Karpas-422 (cell line): ENCODE measurements around the gene ZKSCAN4. TPM values are rescaled to one million over a fixed set of nuclear protein-coding genes. Genes with fewer than 3 reads are reported as not detected.
A peak's percentile ranks its signal among the peaks of the same experiment; 100 is the strongest.

Experiments
- DNase-seq: peaks from one replicate; pipeline ENCODE4 v3.0.0-alpha.2; 2015
- H2AFZ ChIP-seq: fragments of 200-600 bp; sonication (generic); 2 replicates; pipeline ENCODE4 v1.6.1; 2014; ENCODE audit warnings: antibody characterized with exemption, low read length, mixed read lengths
- H3K27ac ChIP-seq: fragments of 200-600 bp; sonication (generic); 2 replicates; pipeline ENCODE4 v1.5.1; 2014; ENCODE audit warnings: mild to moderate bottlenecking, low read length, moderate library complexity
- H3K27me3 ChIP-seq: fragments of 200-600 bp; sonication (generic); 2 replicates; pipeline ENCODE4 v1.6.1; 2014; ENCODE audit warnings: low read length, mixed read lengths
- H3K36me3 ChIP-seq: fragments of 200-600 bp; sonication (generic); 2 replicates; pipeline ENCODE4 v1.6.1; 2014; ENCODE audit warnings: low read length, mixed read lengths; ENCODE audit not compliant: insufficient read depth
- H3K4me1 ChIP-seq: fragments of 200-600 bp; sonication (generic); 2 replicates; pipeline ENCODE4 v1.6.1; 2014; ENCODE audit warnings: mild to moderate bottlenecking, low read length, mixed read lengths
- H3K4me2 ChIP-seq: fragments of 200-600 bp; sonication (generic); 2 replicates; pipeline ENCODE4 v1.6.1; 2014; ENCODE audit warnings: low read length, low read depth, mild to moderate bottlenecking; ENCODE audit not compliant: poor library complexity, severe bottlenecking
- H3K4me3 ChIP-seq: fragments of 200-600 bp; sonication (generic); 2 replicates; pipeline ENCODE4 v1.5.1; 2014; ENCODE audit warnings: mild to moderate bottlenecking, antibody characterized with exemption, low read length, mixed read lengths
- H3K79me2 ChIP-seq: fragments of 200-600 bp; sonication (generic); 2 replicates; pipeline ENCODE4 v1.6.1; 2014; ENCODE audit warnings: mild to moderate bottlenecking, low read length, mixed read lengths
- H3K9ac ChIP-seq: fragments of 200-600 bp; sonication (generic); 2 replicates; pipeline ENCODE4 v1.6.0; 2014; ENCODE audit warnings: low read length
- H3K9me2 ChIP-seq: fragments of 200-600 bp; sonication (generic), shearing (Covaris generic); replicated peaks from 2 replicates; pipeline ENCODE4 v1.6.0; 2014; ENCODE audit warnings: mild to moderate bottlenecking, low read length, moderate library complexity; ENCODE audit not compliant: insufficient read depth
- H3K9me3 ChIP-seq: fragments of 300-700, 200-600 bp; sonication (generic); 2 replicates; pipeline ENCODE4 v1.6.1; 2014; ENCODE audit warnings: low read length, mixed read lengths
- H4K20me1 ChIP-seq: fragments of 200-600 bp; sonication (generic); 2 replicates; pipeline ENCODE4 v1.6.1; 2014; ENCODE audit warnings: mild to moderate bottlenecking, antibody characterized with exemption, low read length, low read depth; ENCODE audit not compliant: insufficient read depth
- total RNA-seq: library from RNA; depleted of rRNA; stranded (reverse); fragments of >200 nt; shearing (Covaris generic); gene quantifications from 2 replicates; pipeline ENCODE4 v1.2.3, GENCODE V29; 2014; ENCODE audit warnings: low replicate concordance

Gene ZKSCAN4
- total RNA-seq, 1 experiment from 2014 or later: 6.1 TPM

DNA sequence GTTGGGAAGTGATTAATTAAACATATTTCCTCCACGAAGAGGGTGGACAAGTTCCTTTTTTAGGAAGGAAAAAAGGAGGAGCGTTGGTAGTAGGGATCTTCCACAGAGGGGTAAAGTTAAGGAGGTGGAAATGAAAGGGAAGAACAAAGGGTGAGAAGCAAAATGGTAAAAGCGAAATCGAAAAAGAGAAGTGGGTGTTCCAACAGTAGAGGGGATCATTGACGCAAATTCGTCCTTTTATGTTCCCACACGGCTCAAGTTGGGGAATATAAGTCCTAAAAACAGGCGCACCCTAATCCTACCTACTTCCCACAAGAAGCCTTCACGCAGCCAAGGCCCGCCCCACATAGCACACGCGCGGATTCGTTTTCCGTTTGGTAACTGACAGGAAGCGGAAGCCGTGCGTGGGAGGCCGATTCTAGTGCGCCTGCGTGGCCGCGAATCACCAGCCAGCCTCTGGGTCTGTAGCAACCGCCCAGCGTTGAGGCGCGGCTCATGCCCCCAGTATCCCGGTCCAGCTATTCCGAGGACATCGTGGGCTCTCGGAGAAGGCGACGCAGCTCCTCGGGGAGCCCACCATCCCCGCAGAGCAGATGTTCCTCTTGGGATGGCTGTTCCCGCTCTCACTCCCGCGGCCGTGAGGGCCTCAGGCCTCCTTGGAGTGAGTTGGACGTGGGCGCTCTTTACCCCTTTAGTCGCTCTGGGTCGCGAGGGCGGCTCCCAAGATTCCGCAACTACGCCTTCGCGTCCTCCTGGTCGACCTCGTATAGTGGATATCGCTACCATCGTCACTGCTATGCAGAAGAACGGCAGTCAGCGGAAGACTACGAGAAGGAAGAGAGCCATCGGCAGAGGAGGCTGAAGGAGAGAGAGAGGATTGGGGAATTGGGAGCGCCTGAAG lies 7.1 kb upstream of the ZKSCAN4 start, which contains the start of gene NKAPL:
NKAPL (plus strand) TSS at position 421 of the 901 bp plus-strand sequence; CDS start at position 496, 75 bp downstream.
- Histone ChIP-seq H4K20me1 (no peaks in the 10 kb centered on the region), H3K36me3 (no peaks in the 10 kb centered on the region), H3K4me3 (no peak within 1 kb of the TSS), H2AFZ (no peak within 1 kb of the TSS), H3K9ac (no peak within 1 kb of the TSS), H3K4me2 (no peak within 1 kb of the TSS), H3K79me2 (no peaks in the 10 kb centered on the region), H3K27ac (no peak within 1 kb of the TSS), H3K27me3 (no peaks in the 10 kb centered on the region), H3K9me2 (no peaks in the 10 kb centered on the region), H3K4me1 (no peaks in the 10 kb centered on the region), H3K9me3 (no peaks in the 10 kb centered on the region)
- no peak for DNase-seq

DNA sequence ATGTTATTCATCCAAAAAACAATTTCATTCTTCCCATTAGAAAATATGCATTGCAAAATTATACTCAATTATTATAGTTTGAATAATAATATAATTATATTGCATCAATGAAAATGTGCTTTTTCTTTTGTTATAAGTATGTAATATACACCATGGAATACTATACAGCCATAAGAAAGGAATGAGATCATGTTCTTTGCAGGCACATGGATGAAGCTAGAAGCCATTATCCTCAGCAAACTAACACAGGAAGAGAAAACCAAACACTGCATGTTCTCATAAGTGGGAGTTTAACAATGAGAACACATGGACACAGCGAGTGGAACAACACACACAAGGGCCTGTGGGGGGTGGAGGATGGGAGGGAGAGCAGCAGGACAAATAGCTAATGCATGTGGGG lies 5.0 kb upstream of the ZKSCAN4 start:
- no peak for DNase-seq
- H3K4me1 ChIP-seq: peaks cover 8% of the 10 kb centered on the region
- H3K27me3 ChIP-seq: no peaks in the 10 kb centered on the region
- H3K27ac ChIP-seq: no peak overlapping the region
- 0 out of 2 replicates have a peak, but pooled peaks cover 4% of the 10 kb centered on the region for H3K9me2 ChIP-seq
- H3K79me2 ChIP-seq: peaks cover under 1% of the 10 kb centered on the region; the same call in 1 of the 2 replicates
- H4K20me1 ChIP-seq: no peaks in the 10 kb centered on the region
- H3K9me3 ChIP-seq: no peaks in the 10 kb centered on the region
- H3K4me3 ChIP-seq: no peak overlapping the region
- no peak overlapping the region for H2AFZ ChIP-seq
- H3K9ac ChIP-seq: no peak overlapping the region
- H3K4me2 ChIP-seq: no peak overlapping the region
- H3K36me3 ChIP-seq: no peaks in the 10 kb centered on the region

DNA sequence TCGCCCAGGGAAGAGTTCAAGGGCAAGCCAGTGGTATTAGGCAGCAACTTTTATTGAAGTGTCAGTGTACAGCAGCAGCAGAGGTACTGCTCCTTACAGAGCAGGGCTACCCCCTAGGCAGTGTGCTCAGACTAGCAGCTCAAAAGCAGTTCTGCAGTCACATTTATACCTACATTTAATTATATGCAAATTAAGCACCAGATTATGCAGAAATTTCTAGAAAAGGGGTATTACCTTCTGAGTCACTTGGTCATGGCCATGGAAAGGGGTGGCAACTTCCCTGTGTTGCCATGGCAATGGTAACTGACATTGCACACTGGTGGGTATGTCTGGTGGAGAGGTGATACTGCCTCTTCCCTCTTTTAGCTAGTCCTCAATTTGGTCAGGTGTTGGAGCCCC lies 2.1 kb upstream of the ZKSCAN4 start:
- H3K36me3 ChIP-seq: no peaks in the 10 kb centered on the region

DNA sequence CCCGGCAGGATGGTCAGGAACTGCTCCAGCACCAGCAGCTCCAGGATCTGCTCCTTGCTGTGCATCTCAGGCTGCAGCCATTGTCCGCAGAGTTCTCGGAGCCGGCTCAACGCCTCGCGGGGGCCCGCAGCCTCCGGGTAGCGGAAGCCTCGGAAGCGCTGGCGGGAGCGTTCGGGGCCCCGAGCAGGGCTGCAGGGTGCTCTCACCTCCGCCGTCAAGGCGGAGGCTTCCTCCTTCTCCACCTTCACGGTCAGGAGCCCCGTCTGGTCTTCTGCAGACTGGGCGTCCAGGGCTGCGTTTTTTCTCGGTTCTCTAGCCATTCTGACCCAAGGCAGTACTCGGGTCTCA lies 434 bp downstream of the ZKSCAN4 start:
- H3K4me3 ChIP-seq: peak overlapping the region; percentile 75
- H3K36me3 ChIP-seq: peaks cover under 1% of the 10 kb centered on the region; the same call in 1 of the 2 replicates
- H3K4me2 ChIP-seq: peak overlapping the region; percentile 70
- H2AFZ ChIP-seq: no peak overlapping the region
- H4K20me1 ChIP-seq: no peaks in the 10 kb centered on the region
- H3K9me2 ChIP-seq: 0 out of 2 replicates have a peak, but pooled peaks cover 4% of the 10 kb centered on the region
- DNase-seq: peak; percentile 84
- peak overlapping the region; percentile 76 for H3K9ac ChIP-seq
- H3K9me3 ChIP-seq: no peaks in the 10 kb centered on the region
- no peaks in the 10 kb centered on the region for H3K27me3 ChIP-seq
- H3K27ac ChIP-seq: peak overlapping the region; percentile 8; the same call in 1 of the 2 replicates
- peaks cover 23% of the 10 kb centered on the region for H3K79me2 ChIP-seq
- peaks cover 15% of the 10 kb centered on the region for H3K4me1 ChIP-seq

More for the DNA sequence above, 2.1 kb upstream of the ZKSCAN4 start:
- Histone ChIP-seq H3K4me2 (no peak overlapping the region), H3K27ac (no peak overlapping the region), H3K4me3 (no peak overlapping the region), H3K27me3 (no peaks in the 10 kb centered on the region), H4K20me1 (no peaks in the 10 kb centered on the region), H3K9me3 (no peaks in the 10 kb centered on the region), H3K4me1 (peaks cover 15% of the 10 kb centered on the region), H3K9me2 (0 out of 2 replicates have a peak, but pooled peaks cover 4% of the 10 kb centered on the region), H3K79me2 (peaks cover 23% of the 10 kb centered on the region), H2AFZ (no peak overlapping the region), H3K9ac (no peak overlapping the region)
- peak; percentile 60 for DNase-seq

DNA sequence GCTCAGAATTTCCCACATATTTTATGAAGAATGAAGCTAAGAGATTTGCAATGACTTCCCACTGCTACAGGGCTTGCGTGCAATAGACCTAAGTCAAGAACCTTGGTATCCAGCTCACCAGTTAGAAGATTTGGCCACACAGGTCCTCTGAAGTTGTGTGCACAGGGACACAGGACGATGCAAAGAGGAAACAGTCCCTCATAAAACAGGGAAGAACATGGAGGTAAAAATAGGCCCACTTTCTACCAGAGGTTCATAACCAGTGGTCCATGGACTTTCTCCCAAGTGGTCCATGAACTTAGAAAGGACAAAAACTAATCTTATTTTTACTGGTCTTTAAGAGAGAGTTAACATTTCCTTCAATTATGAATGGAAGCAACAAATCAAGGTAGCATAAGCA lies 1.3 kb downstream of the ZKSCAN4 start:
- peaks cover 9% of the 10 kb centered on the region; the same call in 1 of the 2 replicates for H3K36me3 ChIP-seq
- H3K27me3 ChIP-seq: no peaks in the 10 kb centered on the region
- H3K4me2 ChIP-seq: peak overlapping the region; percentile 70
- H3K4me3 ChIP-seq: peak overlapping the region; percentile 75
- peaks cover 15% of the 10 kb centered on the region for H3K4me1 ChIP-seq
- no peaks in the 10 kb centered on the region for H4K20me1 ChIP-seq
- H3K9ac ChIP-seq: peak overlapping the region; percentile 76
- DNase-seq: peak; percentile 44
- H2AFZ ChIP-seq: no peak overlapping the region
- H3K9me2 ChIP-seq: 0 out of 2 replicates have a peak, but pooled peaks cover 4% of the 10 kb centered on the region
- peaks cover 23% of the 10 kb centered on the region for H3K79me2 ChIP-seq
- no peaks in the 10 kb centered on the region for H3K9me3 ChIP-seq
- no peak overlapping the region for H3K27ac ChIP-seq

DNA sequence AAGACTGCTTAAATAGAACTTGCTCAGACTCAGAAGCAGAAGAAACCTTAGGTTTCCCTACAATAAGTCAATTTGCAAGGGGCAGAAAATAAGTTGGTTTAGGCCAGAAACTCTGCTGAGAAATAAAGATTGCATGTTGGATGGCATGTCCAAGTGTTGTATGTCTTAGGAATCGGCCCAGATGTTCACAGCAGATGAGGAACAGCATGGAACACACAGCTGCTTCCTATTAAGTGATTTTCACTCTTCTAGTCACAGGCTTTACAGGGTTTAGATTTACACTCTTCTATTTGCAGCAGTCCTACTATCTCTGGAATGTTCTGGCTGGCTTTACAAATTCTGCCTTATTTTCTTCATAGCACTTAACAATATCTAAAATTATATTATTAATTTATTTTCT lies 3.2 kb downstream of the ZKSCAN4 start:
- DNase-seq: no peak
- no peaks in the 10 kb centered on the region for H3K9me3 ChIP-seq
- H3K36me3 ChIP-seq: peaks cover 13% of the 10 kb centered on the region; the same call in 1 of the 2 replicates
- H3K79me2 ChIP-seq: peaks cover 23% of the 10 kb centered on the region
- H3K27ac ChIP-seq: no peak overlapping the region
- H3K4me2 ChIP-seq: no peak overlapping the region
- peaks cover 15% of the 10 kb centered on the region for H3K4me1 ChIP-seq
- no peaks in the 10 kb centered on the region for H4K20me1 ChIP-seq
- H3K27me3 ChIP-seq: no peaks in the 10 kb centered on the region
- H3K9ac ChIP-seq: no peak overlapping the region
- H3K9me2 ChIP-seq: 0 out of 2 replicates have a peak, but pooled peaks cover 4% of the 10 kb centered on the region
- H3K4me3 ChIP-seq: no peak overlapping the region
- H2AFZ ChIP-seq: no peak overlapping the region

DNA sequence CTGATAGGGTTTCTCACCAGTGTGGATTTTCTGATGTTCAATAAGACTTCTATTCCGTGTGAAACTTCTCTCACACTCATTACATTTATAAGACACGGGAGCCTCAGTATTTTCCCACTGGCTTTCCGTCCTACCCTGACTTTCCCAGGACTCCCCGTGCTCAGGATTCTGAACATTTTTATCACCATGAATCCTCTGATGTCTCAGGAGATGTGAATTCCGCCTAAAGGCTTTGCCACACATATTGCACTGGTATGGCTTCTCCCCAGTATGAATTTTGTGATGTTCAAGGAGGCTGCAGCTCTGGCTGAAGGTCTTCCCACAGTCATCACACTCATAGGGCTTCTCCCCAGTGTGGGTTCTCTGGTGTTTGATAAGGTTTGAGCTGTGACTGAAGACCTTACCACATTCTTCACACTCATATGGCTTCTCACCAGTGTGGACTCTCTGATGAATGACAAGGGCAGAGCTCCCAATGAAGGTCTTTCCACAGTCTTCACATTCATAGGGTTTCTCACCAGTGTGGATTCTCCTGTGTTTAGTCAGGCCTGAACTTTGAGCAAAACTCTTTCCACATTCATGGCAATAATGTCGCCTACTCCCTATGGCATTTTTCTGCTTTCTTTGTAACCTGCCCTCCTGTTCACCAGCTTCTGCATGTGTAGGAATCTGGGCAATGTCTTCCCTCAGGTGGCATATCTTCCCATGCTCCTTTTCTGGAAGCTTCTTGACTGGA lies 6.7 kb downstream of the ZKSCAN4 start:
- H4K20me1 ChIP-seq: no peaks in the 10 kb centered on the region
- H3K27ac ChIP-seq: no peak overlapping the region
- H2AFZ ChIP-seq: no peak overlapping the region
- H3K4me3 ChIP-seq: no peak overlapping the region
- H3K36me3 ChIP-seq: peaks cover 13% of the 10 kb centered on the region; the same call in 1 of the 2 replicates
- no peak overlapping the region for H3K4me2 ChIP-seq
- H3K27me3 ChIP-seq: no peaks in the 10 kb centered on the region
- H3K9ac ChIP-seq: no peak overlapping the region
- H3K9me3 ChIP-seq: no peaks in the 10 kb centered on the region
- no peak for DNase-seq
- H3K9me2 ChIP-seq: no peaks in the 10 kb centered on the region
- H3K79me2 ChIP-seq: peaks cover 6% of the 10 kb centered on the region
- no peaks in the 10 kb centered on the region; the same call in 1 of the 2 replicates for H3K4me1 ChIP-seq

DNA sequence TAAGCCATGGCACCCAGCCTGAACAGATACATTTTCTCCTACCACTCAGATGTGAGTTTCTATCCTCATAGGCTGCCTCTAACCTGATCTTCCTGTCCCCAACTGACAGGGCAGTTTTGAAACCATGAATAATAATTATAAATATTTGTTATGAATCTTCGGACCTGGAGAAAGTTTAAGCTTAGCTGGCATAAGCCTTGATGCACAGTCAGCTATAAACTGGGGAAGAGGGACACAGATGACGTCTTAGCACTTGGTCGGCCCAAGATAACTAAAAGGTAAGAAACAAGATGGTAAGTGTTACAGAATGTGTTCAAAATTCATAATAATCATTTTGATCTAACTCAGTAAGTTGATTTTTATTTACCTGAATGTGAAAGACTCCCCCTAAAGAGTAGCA lies 8.1 kb downstream of the ZKSCAN4 start:
- no peak for DNase-seq
- Histone ChIP-seq H3K27ac (no peak overlapping the region), H3K9me2 (no peaks in the 10 kb centered on the region), H3K4me1 (no peaks in the 10 kb centered on the region), H3K9me3 (no peaks in the 10 kb centered on the region), H3K27me3 (no peaks in the 10 kb centered on the region), H3K4me2 (no peak overlapping the region), H3K9ac (no peak overlapping the region), H2AFZ (no peak overlapping the region), H4K20me1 (no peaks in the 10 kb centered on the region), H3K4me3 (no peak overlapping the region), H3K79me2 (no peaks in the 10 kb centered on the region), H3K36me3 (peaks cover 13% of the 10 kb centered on the region; the same call in 1 of the 2 replicates)
